GM13976 (cell line): ENCODE results near the gene ITPR1.

ENCODE experiments used
- DNase-seq: peaks from one replicate; pipeline ENCODE4 v3.0.0; 2012; ENCODE audit warnings: low spot score
- in situ Hi-C: fragments of 300-500 bp; cut with MboI; formaldehyde crosslinking; loops from one replicate; pipeline ENCODE4 v1.12.0; 2022; ENCODE audit warnings: low sequenced_read_pairs, mixed read lengths, inconsistent platforms; ENCODE audit not compliant: unreplicated experiment
- TF ChIP-seq, protein P1 (sequence below): IDR thresholded peaks from 2 replicates; pipeline ENCODE4 v1.5.1; 2012; ENCODE audit warnings: borderline replicate concordance, mild to moderate bottlenecking; ENCODE audit not compliant: insufficient read depth; ENCODE audit errors: extremely low read depth, missing control alignments, control extremely low read depth

Gene ITPR1

DNA sequence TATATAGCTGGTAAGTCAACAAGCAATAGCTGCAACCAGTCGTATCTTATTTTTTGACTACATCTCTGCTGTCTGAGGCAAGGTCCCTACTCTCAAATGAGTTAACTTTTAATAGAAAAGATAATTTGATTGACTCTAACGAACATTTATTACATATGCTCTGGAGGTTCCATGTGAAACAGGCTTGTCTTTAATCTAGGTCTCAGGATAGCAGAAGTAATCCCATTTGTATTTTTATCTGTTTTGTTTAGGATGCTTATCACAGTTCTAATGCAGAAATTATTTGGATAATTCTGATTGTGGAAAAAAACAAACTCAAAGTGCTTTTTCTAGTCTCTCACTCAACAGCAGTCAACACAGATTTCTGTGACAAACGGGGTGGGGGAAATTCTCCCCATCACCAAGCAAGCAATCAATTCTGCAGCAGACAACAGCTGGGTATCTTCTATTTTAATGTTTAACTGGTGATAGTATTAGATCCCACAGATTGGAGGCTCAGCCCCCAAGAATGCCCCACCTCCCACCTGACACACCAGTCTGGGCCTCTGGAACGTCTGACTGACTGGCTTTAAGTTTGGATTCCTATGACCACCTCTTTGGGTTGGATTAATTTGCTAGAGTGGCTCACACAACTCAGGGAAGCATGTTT, 58.8 kb downstream of the ITPR1 start:
- in situ Hi-C loops = no loop called here
- no peak for DNase-seq
- TF ChIP-seq, protein P1, sequence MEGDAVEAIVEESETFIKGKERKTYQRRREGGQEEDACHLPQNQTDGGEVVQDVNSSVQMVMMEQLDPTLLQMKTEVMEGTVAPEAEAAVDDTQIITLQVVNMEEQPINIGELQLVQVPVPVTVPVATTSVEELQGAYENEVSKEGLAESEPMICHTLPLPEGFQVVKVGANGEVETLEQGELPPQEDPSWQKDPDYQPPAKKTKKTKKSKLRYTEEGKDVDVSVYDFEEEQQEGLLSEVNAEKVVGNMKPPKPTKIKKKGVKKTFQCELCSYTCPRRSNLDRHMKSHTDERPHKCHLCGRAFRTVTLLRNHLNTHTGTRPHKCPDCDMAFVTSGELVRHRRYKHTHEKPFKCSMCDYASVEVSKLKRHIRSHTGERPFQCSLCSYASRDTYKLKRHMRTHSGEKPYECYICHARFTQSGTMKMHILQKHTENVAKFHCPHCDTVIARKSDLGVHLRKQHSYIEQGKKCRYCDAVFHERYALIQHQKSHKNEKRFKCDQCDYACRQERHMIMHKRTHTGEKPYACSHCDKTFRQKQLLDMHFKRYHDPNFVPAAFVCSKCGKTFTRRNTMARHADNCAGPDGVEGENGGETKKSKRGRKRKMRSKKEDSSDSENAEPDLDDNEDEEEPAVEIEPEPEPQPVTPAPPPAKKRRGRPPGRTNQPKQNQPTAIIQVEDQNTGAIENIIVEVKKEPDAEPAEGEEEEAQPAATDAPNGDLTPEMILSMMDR = no peak

GRCh38 chr3:4552811-4553210, 59.7 kb downstream of the ITPR1 start:
- DNase-seq = no peak
- in situ Hi-C loops = no loop called here

GRCh38 chr3:4561661-4562060, 68.5 kb downstream of the ITPR1 start:
- TF ChIP-seq, protein P1 = no peak
- DNase-seq = no peak
- in situ Hi-C loops = no loop called here

More at GRCh38 chr3:4552811-4553210, 59.7 kb downstream of the ITPR1 start:
- TF ChIP-seq, protein P1 = no peak

DNA sequence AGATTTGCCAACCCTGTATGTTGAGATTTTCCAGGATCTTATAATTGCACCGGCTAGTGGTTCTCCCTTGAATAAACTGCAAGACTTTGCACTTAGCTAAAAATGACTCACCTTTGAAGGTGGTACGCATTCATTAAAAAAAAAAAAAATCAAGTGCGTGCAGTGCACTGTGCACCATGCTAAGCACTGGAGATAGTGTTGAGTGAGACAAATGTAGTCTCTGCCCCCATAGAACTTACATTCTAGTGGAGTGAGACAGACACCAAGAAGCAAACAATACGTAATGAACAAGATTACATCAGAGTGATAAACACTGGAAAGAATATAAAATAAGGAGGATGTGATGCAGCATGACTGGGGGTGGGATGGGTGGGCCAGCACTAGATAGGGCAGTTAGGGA, 69.4 kb downstream of the ITPR1 start:
- TF ChIP-seq, protein P1 = no peak
- in situ Hi-C loops = no loop called here
- no peak for DNase-seq

DNA sequence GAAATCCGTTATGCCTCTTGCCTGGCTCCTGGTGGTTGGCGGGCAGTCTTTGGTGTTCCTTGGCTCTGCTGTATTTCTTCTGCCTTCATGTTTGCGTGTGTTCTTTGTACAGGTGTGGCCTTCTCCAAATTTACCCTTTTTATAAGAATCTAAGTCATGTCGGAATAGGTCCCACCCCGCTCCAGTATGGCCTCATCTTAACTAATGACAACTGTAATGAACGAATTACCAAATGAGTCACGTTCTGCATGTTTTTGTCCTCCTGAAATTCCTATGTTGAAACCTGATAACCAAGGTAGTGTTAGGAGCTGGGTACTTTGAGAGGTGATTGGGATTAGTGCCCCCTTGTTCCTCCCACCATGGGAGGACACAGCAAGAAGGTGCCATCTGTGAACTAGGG, 71.1 kb downstream of the ITPR1 start:
- in situ Hi-C loops = no loop called here
- no peak for DNase-seq
- TF ChIP-seq, protein P1 = no peak

- TF ChIP-seq, protein P1 = no peak
- DNase-seq = no peak
- in situ Hi-C loops = no loop called here
Observed at GRCh38 chr3:4564928-4565586, 71.9 kb downstream of the ITPR1 start.
